Activated naive CD8-positive, alpha-beta T cell treated with anti-CD3 and anti-CD28 coated beads, Interleukin-2, amount 10 ng/mL, durations not matched to agents 7 days and 5 days (primary cell): Measurements from ENCODE around the gene ZNF331. TPM values are rescaled to one million over a fixed set of nuclear protein-coding genes. Genes with fewer than 3 reads are reported as not detected.

ENCODE experiments used
- ATAC-seq: fragments of 150-1000 bp; cut with Tn5 transposase; one replicate; pipeline ENCODE4 v1.10.0; 2021; ENCODE audit warnings: low read depth, moderate library complexity
- POLR2A ChIA-PET: fragments of 350-600 bp; sonication (Branson Sonifier 250); formaldehyde crosslinking; loops from one replicate; lab custom pipeline; 2021; ENCODE audit warnings: antibody characterized with exemption; lab: Charles Lee
- DNase-seq: peaks from one replicate; pipeline ENCODE4 v3.0.0; 2021
- H3K27ac Mint-ChIP-seq: one replicate; pipeline ENCODE4 v1.8.0; 2022; ENCODE audit warnings: mild to moderate bottlenecking, mixed read lengths
- H3K27me3 Mint-ChIP-seq: one replicate; pipeline ENCODE4 v1.8.0; 2022; ENCODE audit warnings: mild to moderate bottlenecking, moderate library complexity, mixed read lengths
- H3K36me3 Mint-ChIP-seq: one replicate; pipeline ENCODE4 v1.8.0; 2021; ENCODE audit warnings: mild to moderate bottlenecking, mixed read lengths
- H3K4me1 Mint-ChIP-seq: one replicate; pipeline ENCODE4 v1.8.0; 2021; ENCODE audit warnings: mixed read lengths
- H3K4me3 Mint-ChIP-seq: one replicate; pipeline ENCODE4 v1.8.0; 2022; ENCODE audit warnings: mild to moderate bottlenecking, moderate library complexity, mixed read lengths
- H3K9me3 Mint-ChIP-seq: one replicate; pipeline ENCODE4 v1.8.0; 2021; ENCODE audit warnings: mixed read lengths
- total RNA-seq, 2 experiments: library from RNA; stranded (reverse); gene quantifications; one replicate each; pipeline ENCODE4 v1.2.3, GENCODE V29; 2021

ZNF331 gene
- total RNA-seq, 2 experiments from 2014 or later = 27.5 to 29.8 TPM

DNA sequence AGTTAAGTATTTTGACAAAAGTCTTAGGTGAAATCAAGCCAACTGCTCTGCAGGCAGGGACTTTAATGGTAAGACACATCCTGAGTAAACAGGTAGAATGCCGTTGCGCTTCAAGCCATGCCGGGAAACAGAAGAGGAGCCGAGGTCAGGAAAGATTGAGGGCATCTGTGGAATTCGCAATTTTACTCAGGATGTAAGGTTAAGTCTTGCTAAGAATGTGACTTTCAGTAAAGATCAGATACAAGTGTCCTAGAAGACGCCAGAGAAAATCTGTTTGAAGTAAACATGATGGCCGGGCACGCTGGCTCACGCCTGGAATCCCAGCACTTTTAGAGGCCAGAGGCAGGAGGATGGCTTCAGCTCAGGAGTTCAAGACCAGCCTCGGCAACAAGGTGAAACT is 60.4 kb downstream of the ZNF331 start:
- H3K4me1 Mint-ChIP-seq = no peaks in the 10 kb centered on the region

DNA sequence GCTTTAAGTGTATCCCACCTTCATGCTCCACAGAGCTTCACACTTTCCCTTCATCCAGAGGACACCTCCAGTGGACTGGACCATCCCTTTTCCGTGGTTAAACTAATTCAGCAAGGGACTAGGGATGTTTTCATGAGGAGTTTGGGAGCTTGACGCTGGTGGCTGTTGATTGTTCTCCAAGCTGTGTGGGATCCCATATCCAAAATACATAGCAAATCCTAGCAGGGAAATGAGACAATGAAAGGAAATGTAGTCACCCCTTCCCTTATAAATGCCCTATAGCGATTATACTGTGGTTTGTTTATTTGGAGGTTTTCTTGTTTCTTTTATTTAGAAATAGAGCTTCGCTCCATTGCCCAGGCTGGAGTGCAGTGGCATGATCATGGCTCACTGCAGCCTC is 62.3 kb downstream of the ZNF331 start:
- Mint-ChIP-seq H3K9me3 (peaks cover 10% of the 10 kb centered on the region), H3K36me3 (no peaks in the 10 kb centered on the region), H3K27ac (no peak overlapping the region), H3K27me3 (no peaks in the 10 kb centered on the region), H3K4me1 (no peaks in the 10 kb centered on the region), H3K4me3 (no peak overlapping the region)
- ATAC-seq (no peak), DNase-seq (no peak)
- POLR2A ChIA-PET = no interaction called here

More for the DNA sequence above, 60.4 kb downstream of the ZNF331 start:
- H3K4me3 Mint-ChIP-seq = no peak overlapping the region
- no peak for ATAC-seq
- no peak for DNase-seq
- no peak overlapping the region for H3K27ac Mint-ChIP-seq
- H3K9me3 Mint-ChIP-seq = peaks cover 4% of the 10 kb centered on the region
- no peaks in the 10 kb centered on the region for H3K27me3 Mint-ChIP-seq
- POLR2A ChIA-PET = no interaction called here
- no peaks in the 10 kb centered on the region for H3K36me3 Mint-ChIP-seq

DNA sequence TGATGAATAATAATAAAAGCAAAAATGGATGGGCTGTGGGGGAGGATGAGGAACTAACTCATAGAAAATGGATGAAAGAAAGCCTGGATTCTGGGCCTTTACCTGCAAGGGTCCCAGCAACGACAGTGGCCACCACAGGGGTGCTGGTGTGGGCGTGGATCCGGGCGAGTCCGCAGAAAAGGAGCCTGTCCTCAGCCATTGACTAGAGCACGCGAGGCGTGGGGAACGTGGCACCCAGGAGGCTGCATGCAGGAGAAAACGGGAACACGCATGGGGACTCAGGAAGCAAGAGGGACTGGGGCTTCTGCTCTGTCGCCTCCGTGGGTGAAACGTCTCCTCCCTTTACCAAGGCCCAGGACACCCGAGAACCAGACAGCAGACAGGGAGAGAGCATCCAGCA is 68.1 kb downstream of the ZNF331 start:
- Mint-ChIP-seq H3K4me1 (no peaks in the 10 kb centered on the region), H3K36me3 (no peaks in the 10 kb centered on the region), H3K27me3 (no peaks in the 10 kb centered on the region), H3K9me3 (peaks cover 8% of the 10 kb centered on the region), H3K4me3 (no peak overlapping the region), H3K27ac (no peak overlapping the region)
- POLR2A ChIA-PET = no interaction called here
- no peak for ATAC-seq
- no peak for DNase-seq

DNA sequence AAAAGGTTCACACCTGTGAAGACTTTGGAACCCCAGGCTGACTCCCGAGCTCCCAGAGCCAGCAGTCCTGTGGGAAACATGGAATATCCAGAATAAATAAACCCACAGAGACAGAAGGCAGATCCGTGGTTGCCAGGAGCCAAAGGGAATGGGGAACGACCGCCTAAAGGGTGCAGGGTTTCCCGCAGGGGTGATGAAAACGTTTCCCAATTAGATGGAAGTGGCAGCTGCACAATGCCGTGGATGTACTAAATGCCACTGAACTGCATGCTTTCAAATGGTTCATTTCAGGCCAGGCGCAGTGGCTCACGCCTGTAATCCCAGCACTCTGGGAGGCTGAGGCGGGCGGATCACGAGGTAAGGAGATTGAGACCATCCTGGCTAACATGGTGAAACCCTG is 70.4 kb downstream of the ZNF331 start:
- no peaks in the 10 kb centered on the region for H3K4me1 Mint-ChIP-seq
- H3K27ac Mint-ChIP-seq = no peak overlapping the region
- no peak for ATAC-seq
- no peaks in the 10 kb centered on the region for H3K36me3 Mint-ChIP-seq
- DNase-seq = no peak
- H3K9me3 Mint-ChIP-seq = peaks cover 7% of the 10 kb centered on the region
- no peaks in the 10 kb centered on the region for H3K27me3 Mint-ChIP-seq
- no peak overlapping the region for H3K4me3 Mint-ChIP-seq
- POLR2A ChIA-PET = no interaction called here

DNA sequence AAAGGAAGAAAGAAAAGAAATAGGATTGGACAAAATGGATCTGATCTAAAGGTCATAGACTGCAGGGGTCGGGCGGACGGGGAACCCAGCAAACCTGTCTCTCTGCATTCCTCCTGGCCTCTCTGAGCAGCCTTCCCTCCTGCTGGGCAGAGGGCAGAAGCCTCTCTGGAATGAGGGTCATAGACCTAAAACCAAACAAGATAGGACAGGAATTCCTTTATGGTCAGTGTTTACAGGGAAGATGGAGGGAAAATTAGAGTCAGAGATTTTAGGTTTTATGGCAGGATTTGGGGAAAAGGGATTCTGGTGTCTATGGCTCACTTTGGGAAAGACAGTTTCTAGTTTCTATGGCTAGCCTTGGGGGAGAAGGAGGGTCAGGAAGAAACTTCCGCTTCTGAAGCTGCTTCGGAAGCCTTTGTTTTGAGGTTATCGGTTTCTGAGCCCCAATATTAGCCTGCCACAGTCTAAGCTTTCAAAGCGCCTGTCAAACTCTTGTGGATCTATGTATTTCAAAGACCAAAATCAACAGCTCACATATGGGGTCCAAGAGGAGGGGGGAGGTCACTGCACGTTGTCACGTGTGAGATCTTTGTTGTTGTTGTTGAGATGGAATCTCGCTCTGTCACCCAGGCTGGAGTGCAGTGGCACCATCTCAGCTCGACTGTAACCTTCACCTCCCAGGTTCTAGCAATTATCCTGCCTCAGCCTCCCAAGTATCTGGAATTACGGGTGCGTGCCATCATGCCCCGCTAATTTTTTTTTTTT is 75.0 kb downstream of the ZNF331 start:
- H3K4me3 Mint-ChIP-seq = no peak overlapping the region
- H3K36me3 Mint-ChIP-seq = no peaks in the 10 kb centered on the region
- H3K9me3 Mint-ChIP-seq = peaks cover 1% of the 10 kb centered on the region
- POLR2A ChIA-PET = no interaction called here
- no peak overlapping the region for H3K27ac Mint-ChIP-seq
- no peaks in the 10 kb centered on the region for H3K4me1 Mint-ChIP-seq
- DNase-seq = no peak
- H3K27me3 Mint-ChIP-seq = no peaks in the 10 kb centered on the region
- ATAC-seq = no peak

DNA sequence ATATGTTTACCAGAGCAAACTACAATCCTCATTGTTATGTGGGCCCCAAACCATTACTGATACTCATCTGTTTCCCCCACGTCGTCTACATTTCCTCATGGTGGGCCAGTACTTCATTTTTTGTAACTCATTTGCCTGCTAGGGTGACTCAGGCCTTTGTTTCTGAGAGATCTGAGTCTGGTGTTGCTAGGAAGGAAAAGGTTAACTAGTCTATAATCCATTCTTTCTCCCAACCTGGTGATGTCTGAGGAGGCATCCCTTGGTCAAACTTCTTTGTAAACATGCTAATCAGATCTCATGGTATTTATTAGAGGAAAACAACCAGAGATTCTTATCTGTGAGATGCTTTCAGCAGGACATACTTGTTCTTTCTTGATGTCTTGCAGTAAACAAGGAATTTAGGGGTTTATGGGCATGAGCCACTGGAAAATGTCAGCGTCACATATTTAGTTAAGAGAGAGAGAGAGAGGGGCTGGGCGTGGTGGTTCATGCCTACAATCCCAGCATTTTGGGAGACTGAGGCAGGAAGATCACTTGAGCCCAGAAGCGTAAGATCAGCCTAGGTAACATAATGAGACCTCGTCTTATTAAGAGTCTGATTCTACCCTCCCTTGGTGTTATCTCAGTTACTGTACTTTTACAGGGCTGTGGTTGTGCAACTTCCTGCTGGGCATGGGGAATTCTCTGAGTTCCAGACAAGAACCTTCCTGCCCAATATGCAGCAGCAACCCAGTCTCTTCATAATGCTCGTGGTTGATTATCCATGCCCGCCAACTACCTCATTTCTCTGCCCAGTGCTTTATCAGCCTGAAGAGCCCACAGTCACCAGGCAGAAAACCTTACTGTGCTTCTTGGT is 84.2 kb downstream of the ZNF331 start:
- Mint-ChIP-seq H3K27me3 (no peaks in the 10 kb centered on the region), H3K4me3 (no peak overlapping the region), H3K4me1 (peaks cover 7% of the 10 kb centered on the region), H3K27ac (no peak overlapping the region), H3K36me3 (peaks cover 2% of the 10 kb centered on the region), H3K9me3 (peaks cover 9% of the 10 kb centered on the region)
- DNase-seq (no peak), ATAC-seq (no peak)
- POLR2A ChIA-PET = no interaction called here

DNA sequence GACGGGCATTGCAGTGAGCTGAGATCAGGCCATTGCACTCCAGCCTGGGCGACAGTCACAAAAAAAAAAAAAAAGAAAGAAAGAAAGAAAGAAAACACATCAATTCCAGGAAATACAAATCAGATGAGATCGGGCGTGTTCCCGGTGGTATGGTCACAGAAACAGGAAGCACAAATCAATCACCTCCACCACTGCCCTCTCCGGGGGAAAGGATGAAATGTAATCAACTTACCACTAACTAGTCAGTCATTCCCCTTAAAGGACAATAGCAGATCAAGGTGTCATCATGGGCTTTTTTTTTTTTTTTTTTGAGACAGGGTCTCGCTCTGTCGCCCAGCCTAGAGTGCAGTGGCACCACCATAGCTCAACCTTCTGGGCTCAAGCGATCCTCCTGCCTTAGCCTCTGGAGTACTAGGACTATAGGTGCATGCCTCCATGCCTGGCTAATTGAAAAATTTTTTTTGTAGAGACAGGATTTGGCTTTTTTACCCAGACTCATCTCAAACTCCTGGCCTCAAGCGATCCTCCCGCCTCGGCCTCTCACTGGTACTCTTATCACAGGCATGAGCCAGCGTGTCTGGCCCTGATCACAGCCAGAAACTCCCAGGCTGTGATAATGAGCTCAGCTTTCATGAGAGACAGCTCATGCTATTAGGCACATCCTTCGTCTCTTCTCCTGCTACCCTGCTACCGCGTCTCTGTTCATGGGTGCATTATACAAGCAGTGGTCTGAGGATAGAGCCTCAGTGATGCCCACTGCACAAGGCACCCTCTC is 87.0 kb downstream of the ZNF331 start:
- peaks cover 2% of the 10 kb centered on the region for H3K36me3 Mint-ChIP-seq
- POLR2A ChIA-PET = no interaction called here
- no peaks in the 10 kb centered on the region for H3K27me3 Mint-ChIP-seq
- H3K9me3 Mint-ChIP-seq = peaks cover 7% of the 10 kb centered on the region
- no peak overlapping the region for H3K27ac Mint-ChIP-seq
- H3K4me1 Mint-ChIP-seq = peaks cover 7% of the 10 kb centered on the region
- no peak for DNase-seq
- no peak for ATAC-seq
- no peak overlapping the region for H3K4me3 Mint-ChIP-seq

DNA sequence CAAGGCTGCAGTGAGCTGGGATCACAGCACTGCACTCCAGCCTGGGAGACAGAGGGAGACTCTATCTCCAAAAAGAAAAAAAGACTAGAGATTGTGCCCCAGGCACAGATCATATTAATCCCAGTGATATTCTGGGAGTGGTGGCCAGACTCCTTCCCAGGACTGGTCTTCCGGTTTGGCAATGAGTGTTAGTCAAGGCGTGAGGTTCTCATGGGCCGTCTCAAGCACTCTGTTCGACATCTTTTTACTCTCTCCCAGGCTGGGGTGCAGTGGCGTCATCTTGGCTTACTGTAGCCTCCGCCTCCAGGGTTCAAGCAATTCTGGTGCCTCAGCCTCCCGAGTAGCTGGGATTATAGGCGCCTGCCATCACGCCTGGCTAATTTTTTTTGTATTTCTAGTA is 88.5 kb downstream of the ZNF331 start:
- Mint-ChIP-seq H3K4me1 (peaks cover 7% of the 10 kb centered on the region), H3K27me3 (no peaks in the 10 kb centered on the region), H3K27ac (no peak overlapping the region), H3K36me3 (peaks cover 2% of the 10 kb centered on the region), H3K4me3 (no peak overlapping the region), H3K9me3 (peaks cover 7% of the 10 kb centered on the region)
- DNase-seq = no peak
- ATAC-seq = no peak
- POLR2A ChIA-PET = no interaction called here

DNA sequence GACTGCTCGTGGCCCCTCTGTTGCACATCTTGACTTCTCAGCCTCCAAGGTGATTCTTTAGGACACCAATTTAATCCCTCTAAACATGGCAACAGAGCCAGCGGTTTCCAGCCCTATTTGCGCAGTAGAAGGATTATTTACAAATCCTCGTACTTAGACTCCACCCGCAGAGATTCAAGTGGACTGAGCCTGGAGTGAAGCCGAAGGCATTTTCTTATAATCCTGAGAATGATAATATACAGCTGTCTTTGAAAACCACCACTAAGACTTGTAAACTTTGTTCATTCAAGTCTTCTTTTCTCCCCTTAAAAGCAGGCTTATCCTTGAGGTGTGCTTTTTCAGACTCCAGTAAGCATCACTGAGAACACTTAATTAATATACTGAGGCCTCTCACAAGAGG is 89.0 kb downstream of the ZNF331 start:
- Mint-ChIP-seq H3K27me3 (no peaks in the 10 kb centered on the region), H3K4me3 (no peak overlapping the region), H3K36me3 (peaks cover 2% of the 10 kb centered on the region), H3K4me1 (peaks cover 7% of the 10 kb centered on the region), H3K9me3 (peaks cover 6% of the 10 kb centered on the region), H3K27ac (no peak overlapping the region)
- ATAC-seq = no peak
- POLR2A ChIA-PET = no interaction called here
- DNase-seq = no peak

Other genes starting within 250 kb of the ZNF331 start
- gene ZNF845, start 204.4 kb upstream of the ZNF331 start, total RNA-seq = 10 to 100 TPM; 13.0 to 13.1 TPM
- 10 to 100 TPM; 28.5 to 29.1 TPM for gene ZNF525, start 172.4 kb upstream of the ZNF331 start, total RNA-seq
- gene ZNF765, start 143.0 kb upstream of the ZNF331 start, total RNA-seq = 10 to 100 TPM; 16.2 to 17.4 TPM
- 10 to 100 TPM; 14.5 to 17.2 TPM for gene ZNF761, start 106.2 kb upstream of the ZNF331 start, total RNA-seq
- 1 to 10 TPM; 6.1 to 8.5 TPM for gene ZNF813, start 70.4 kb upstream of the ZNF331 start, total RNA-seq
- not detected for gene DPRX, start 93.9 kb downstream of the ZNF331 start, total RNA-seq